Endothelial cell of umbilical vein (primary cell): Measurements from ENCODE around the gene SPATA31E1. TPM values are rescaled to one million over a fixed set of nuclear protein-coding genes. Genes with fewer than 3 reads are reported as not detected.
A peak's percentile ranks its signal among the peaks of the same experiment; 100 is the strongest.

Source experiments
- BruUV-seq: library from RNA; stranded (reverse); fragments of 400-500 nt; replicated peaks from 2 replicates; lab custom pipeline; 2021; lab: Mats Ljungman, UMichigan
- CTCF ChIA-PET: fragments of 300-600, 350-600 bp; sonication (Branson Sonifier 250); formaldehyde crosslinking; loops from one replicate; lab custom pipeline; 2021; ENCODE audit warnings: antibody characterized with exemption, inconsistent platforms; lab: Charles Lee
- POLR2A ChIA-PET: fragments of 300-600, 350-600 bp; sonication (Branson Sonifier 250); formaldehyde crosslinking; loops from one replicate; lab custom pipeline; 2021; ENCODE audit warnings: antibody characterized with exemption, inconsistent platforms; lab: Charles Lee
- DNase-seq: peaks from one replicate; pipeline ENCODE4 v3.0.0-alpha.2; 2011; ENCODE audit warnings: low read depth, low spot score
- FAIRE-seq: peaks from 2 replicates; lab custom pipeline; 2011; peaks lifted over from hg19 to GRCh38; lab: Jason Lieb, UNC
- H2AFZ ChIP-seq: 2 replicates; pipeline ENCODE4 v1.6.0; 2012; ENCODE audit warnings: low read depth, low read length, control low read depth, inconsistent platforms
- H3K27ac ChIP-seq: 2 replicates; pipeline ENCODE4 v1.5.1; 2011; ENCODE audit warnings: low read depth, mild to moderate bottlenecking, control low read depth, low read length, moderate library complexity; ENCODE audit not compliant: insufficient read depth
- H3K27me3 ChIP-seq, 2 experiments: 2 replicates each; pipeline versions ENCODE4 v1.6.0 to v1.6.1; 2011; ENCODE audit warnings: low read length in 2 of 2, mixed read lengths in 1 of 2; ENCODE audit not compliant: control insufficient read depth in 2 of 2, insufficient read depth in 2 of 2
- H3K36me3 ChIP-seq, 2 experiments: 2 replicates in 1 of 2; 3 replicates in 1 of 2; pipeline ENCODE4 v1.5.1; 2011; ENCODE audit warnings: low read length in 2 of 2, mild to moderate bottlenecking in 1 of 2, moderate library complexity in 1 of 2; ENCODE audit not compliant: control insufficient read depth in 2 of 2, insufficient read depth in 2 of 2; ENCODE audit errors: extremely low read depth in 1 of 2
- H3K4me1 ChIP-seq: 3 replicates; pipeline ENCODE4 v1.5.1; 2011; ENCODE audit warnings: mild to moderate bottlenecking, low read length; ENCODE audit not compliant: control insufficient read depth, insufficient read depth; ENCODE audit errors: extremely low read depth
- H3K4me2 ChIP-seq: 2 replicates; pipeline ENCODE4 v1.6.1; 2011; ENCODE audit warnings: low read length, control low read depth, mixed read lengths; ENCODE audit not compliant: insufficient read depth
- H3K4me3 ChIP-seq, 3 experiments: fragments of 200-600 bp in 1 of 3; sonication (generic), shearing (Covaris generic) in 1 of 3; replicated peaks in 1 of 3; 2 replicates each; pipeline ENCODE4 v1.5.1; 2011 to 2016; ENCODE audit warnings: control low read depth in 3 of 3, low read length in 3 of 3, mild to moderate bottlenecking in 2 of 3, inconsistent platforms in 1 of 3, low read depth in 1 of 3, moderate library complexity in 1 of 3; ENCODE audit not compliant: insufficient read depth in 1 of 3
- H3K79me2 ChIP-seq: 2 replicates; pipeline ENCODE4 v1.6.0; 2012; ENCODE audit warnings: low read length, inconsistent platforms; ENCODE audit not compliant: control insufficient read depth, insufficient read depth
- H3K9ac ChIP-seq: replicated peaks from 2 replicates; pipeline ENCODE3; 2011; ENCODE audit warnings: low read length, control low read depth; ENCODE audit not compliant: insufficient read depth; ENCODE audit errors: extremely low read depth
- H3K9me1 ChIP-seq: replicated peaks from 3 replicates; pipeline ENCODE4 v1.6.0; 2011; ENCODE audit warnings: mild to moderate bottlenecking, low read length; ENCODE audit not compliant: control insufficient read depth, insufficient read depth; ENCODE audit errors: extremely low read depth
- H3K9me3 ChIP-seq: replicated peaks from 2 replicates; pipeline ENCODE4 v1.5.1; 2012; ENCODE audit warnings: low read length, inconsistent platforms; ENCODE audit not compliant: control insufficient read depth, insufficient read depth
- H4K20me1 ChIP-seq: replicated peaks from 2 replicates; pipeline ENCODE3; 2011; ENCODE audit warnings: mild to moderate bottlenecking, low read length; ENCODE audit not compliant: control insufficient read depth, insufficient read depth; ENCODE audit errors: extremely low read depth
- CTCF ChIP-seq, 2 donors: IDR thresholded peaks; 1 replicate in 1 of 2; 2 replicates in 1 of 2; pipeline ENCODE4 v1.5.1; 2011; ENCODE audit warnings: low read length in 2 of 2, mild to moderate bottlenecking in 2 of 2, moderate library complexity in 2 of 2, control low read depth in 1 of 2, inconsistent platforms in 1 of 2, low read depth in 1 of 2; ENCODE audit not compliant: insufficient read depth in 1 of 2; ENCODE audit errors: extremely low read depth in 1 of 2
- EZH2 ChIP-seq: IDR thresholded peaks from 2 replicates; pipeline ENCODE4 v1.6.1; 2012; ENCODE audit warnings: borderline replicate concordance, low read depth, mild to moderate bottlenecking, moderate library complexity, low read length, inconsistent platforms; ENCODE audit not compliant: severe bottlenecking
- FOS ChIP-seq: IDR thresholded peaks from 2 replicates; pipeline ENCODE4 v1.6.1; 2011; ENCODE audit warnings: mild to moderate bottlenecking, low read length, moderate library complexity, borderline replicate concordance; ENCODE audit not compliant: insufficient read depth
- GATA2 ChIP-seq: IDR thresholded peaks from 2 replicates; pipeline ENCODE4 v1.7.0; 2011; ENCODE audit warnings: low read depth, mild to moderate bottlenecking, moderate library complexity, mixed read lengths, low read length; ENCODE audit not compliant: insufficient read length, insufficient read depth
- JUN ChIP-seq: IDR thresholded peaks from 2 replicates; pipeline ENCODE4 v1.6.1; 2011; ENCODE audit warnings: borderline replicate concordance, low read depth; ENCODE audit not compliant: insufficient read length, insufficient read depth
- MAX ChIP-seq: IDR thresholded peaks from 2 replicates; pipeline ENCODE4 v1.6.1; 2011; ENCODE audit not compliant: insufficient read depth, insufficient read length
- MYC ChIP-seq: IDR thresholded peaks from one replicate; pipeline ENCODE4 v1.6.1; 2011; ENCODE audit warnings: mild to moderate bottlenecking, low read depth, low read length
- POLR2A ChIP-seq: IDR thresholded peaks from 2 replicates; pipeline ENCODE4 v1.6.1; 2012; ENCODE audit warnings: low read depth, mild to moderate bottlenecking, control low read depth, low read length
- POLR2AphosphoS5 ChIP-seq: IDR thresholded peaks from 2 replicates; pipeline ENCODE4 v1.6.1; 2012; ENCODE audit warnings: low read depth, mild to moderate bottlenecking, control low read depth, low read length, moderate library complexity; ENCODE audit not compliant: insufficient read depth
- dilution Hi-C: fragments of 300-500 bp; cut with MboI; formaldehyde crosslinking; loops from one replicate; pipeline ENCODE4 v1.15.0; 2019; ENCODE audit warnings: low sequenced_read_pairs; ENCODE audit not compliant: extremely low pct_ligation_motif_present
- intact Hi-C: fragments of 100-400 bp; cut with micrococcal nuclease; formaldehyde crosslinking; loops from one replicate; pipeline ENCODE4 v1.10.0; 2022
- polyA plus RNA-seq, 4 experiments: library from polyadenylated mRNA; depleted of rRNA in 3 of 4; stranded (reverse) in 3 of 4; unstranded in 1 of 4; fragments of >200 nt; gene quantifications; 2 replicates each; pipeline versions ENCODE4 v1.2.1 to v1.2.3, GENCODE V29; 2011 to 2012; ENCODE audit warnings: missing spikeins in 1 of 4
- total RNA-seq: library from RNA; stranded (reverse); gene quantifications from 2 replicates; pipeline ENCODE4 v1.2.3, GENCODE V29; 2021

The SPATA31E1 gene
- total and polyA plus RNA-seq, 2 donors (not counting 3 experiments of a cell fraction or from before 2014, with no cell fraction given), result not detected

GRCh38 chr9:87880683-87881082 lies 2.0 kb upstream of the SPATA31E1 start:
- DNase-seq, result no peak
- intact Hi-C loops (no loop called here), dilution Hi-C loops (no loop called here)
- Histone ChIP-seq H3K4me2 (no peak overlapping the region), H3K4me3 (no peak overlapping the region), H3K9me1 (no peaks in the 10 kb centered on the region), H3K4me1 (peaks cover 3% of the 10 kb centered on the region), H2AFZ (peak overlapping the region; percentile 18), H3K9me3 (no peaks in the 10 kb centered on the region), H3K79me2 (no peaks in the 10 kb centered on the region), H3K9ac (no peak overlapping the region), H3K27me3 (no peaks in the 10 kb centered on the region), H3K36me3 (no peaks in the 10 kb centered on the region), H3K27ac (no peak overlapping the region), H4K20me1 (no peaks in the 10 kb centered on the region)
- TF ChIP-seq POLR2AphosphoS5 (no peak), MAX (no peak), GATA2 (no peak), CTCF (IDR thresholded peaks at IDR 0.05; ENCODE audit: extremely low read depth in 1 of 2, insufficient read depth in 1 of 2, low read depth in 1 of 2, low read length in 2 of 2) (no peak), FOS (no peak), POLR2A (no peak), MYC (no peak), JUN (no peak), EZH2 (no peak)
- CTCF ChIA-PET, result interaction anchor here (1.0 kb wide), 1 partner anchor 15 kb away, joined by 5 read pairs; no protein-coding TSS in a partner anchor
- POLR2A ChIA-PET, result interaction anchor here (0.5 kb wide), 1 partner anchor 1559 kb away, joined by 3 read pairs; no protein-coding TSS in a partner anchor
- no TSS peak for BruUV-seq
- FAIRE-seq, result no peak
